Dendritic cell treated with granulocyte-macrophage colony-stimulating factor and Interleukin-4, amounts not matched to agents 40 ng/mL and 50 ng/mL, for 4 days (primary cell): ENCODE data around the gene C21orf58.
"Not testable (repeated sequence)": the region's sequence is repeated elsewhere in the genome, so short reads cannot be mapped to it uniquely, and the experiment has no call there.

ENCODE experiments used
- H3K27ac Mint-ChIP-seq: one replicate; pipeline ENCODE4 v1.8.0; 2022; ENCODE audit warnings: mild to moderate bottlenecking, mixed read lengths
- H3K27me3 Mint-ChIP-seq: one replicate; pipeline ENCODE4 v1.8.0; 2022; ENCODE audit warnings: mild to moderate bottlenecking, mixed read lengths
- H3K36me3 Mint-ChIP-seq: one replicate; pipeline ENCODE4 v1.8.0; 2022; ENCODE audit warnings: low read depth, mixed read lengths
- H3K4me1 Mint-ChIP-seq: one replicate; pipeline ENCODE4 v1.8.0; 2022; ENCODE audit warnings: low read depth, mixed read lengths
- H3K4me3 Mint-ChIP-seq: one replicate; pipeline ENCODE4 v1.8.0; 2022; ENCODE audit warnings: mild to moderate bottlenecking, moderate library complexity, mixed read lengths
- H3K9me3 Mint-ChIP-seq: one replicate; pipeline ENCODE4 v1.8.0; 2022; ENCODE audit warnings: mixed read lengths
- intact Hi-C: fragments of 100-400 bp; cut with micrococcal nuclease; formaldehyde crosslinking; loops from one replicate; pipeline ENCODE4 v1.15.0; 2022

The C21orf58 gene

DNA sequence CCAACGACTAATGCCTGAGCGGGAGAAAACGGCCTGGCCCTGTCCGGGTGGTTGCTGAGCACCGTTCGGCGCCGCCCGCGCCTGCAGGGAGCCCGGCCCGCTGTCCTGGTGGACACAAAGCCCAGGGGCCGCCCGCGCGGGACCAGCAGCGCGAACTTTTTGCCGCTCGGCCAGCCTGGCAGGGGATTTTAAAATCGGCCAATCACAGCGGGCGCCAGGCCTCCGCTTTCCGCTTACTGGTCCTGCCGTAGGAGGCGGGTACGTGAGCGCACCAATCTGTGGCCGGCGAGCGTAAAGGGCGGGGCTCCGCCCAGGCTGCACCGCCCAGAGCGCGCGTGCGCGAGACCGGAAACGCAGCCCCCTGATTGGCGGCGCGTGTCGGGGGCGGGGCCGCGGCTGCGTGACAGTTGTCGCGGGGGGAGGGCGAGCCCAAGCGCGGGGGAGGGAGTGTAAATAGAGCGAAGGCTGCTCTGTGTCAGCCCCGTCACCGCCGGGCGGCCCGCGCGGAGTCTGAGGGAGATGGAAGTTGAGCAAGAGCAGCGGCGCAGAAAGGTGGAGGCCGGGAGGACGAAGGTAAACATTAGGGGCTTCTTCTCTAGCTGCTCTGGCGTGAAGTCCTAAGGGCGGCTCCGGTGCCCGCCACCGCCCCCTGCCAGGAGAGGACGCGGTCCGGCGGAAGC is at the start of gene C21orf58, which contains the start of gene PCNT:
C21orf58 (minus strand) TSS at position 161 of the 680 bp plus-strand sequence. CDS start 1,132 bp downstream, outside the sequence.
PCNT (plus strand) TSS at position 447 of the 680 bp plus-strand sequence; CDS start at position 520, 73 bp downstream.
- peaks cover 45% of the 10 kb centered on the region for H3K4me1 Mint-ChIP-seq
- no peaks in the 10 kb centered on the region for H3K27me3 Mint-ChIP-seq
- no peaks in the 10 kb centered on the region for H3K9me3 Mint-ChIP-seq
- peak within 1 kb of the TSS; percentile 98 for H3K4me3 Mint-ChIP-seq
- H3K36me3 Mint-ChIP-seq, result peaks cover 33% of the 10 kb centered on the region
- intact Hi-C loops, result loop anchor here (1.0 to 2.0 kb wide), 3 partner anchors 38 to 135 kb away; partner anchors contain the start of genes DIP2A, LSS and YBEY
- peak within 1 kb of the TSS; percentile 98 for H3K27ac Mint-ChIP-seq

DNA sequence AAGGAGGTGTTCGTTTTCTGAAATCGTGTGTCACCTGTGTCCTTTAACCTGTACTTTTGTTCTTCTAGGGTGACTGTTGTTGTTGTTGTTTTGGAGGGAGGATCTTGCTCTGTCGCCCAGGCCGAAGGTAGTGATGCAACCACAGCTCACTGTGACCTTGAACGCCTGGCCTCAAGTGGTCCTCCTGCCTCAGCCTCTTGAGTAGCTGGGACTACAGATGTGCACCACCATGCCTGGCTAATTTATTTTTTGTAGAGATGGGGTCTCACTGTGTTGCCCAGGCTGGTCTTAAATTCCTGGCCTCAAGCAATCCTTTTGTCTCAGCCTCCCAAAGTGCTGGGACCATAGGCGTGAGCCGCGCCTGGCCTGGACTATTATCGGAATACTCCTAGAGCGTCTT is 49.3 kb upstream of the C21orf58 start:
- Mint-ChIP-seq H3K4me1 (peaks cover 22% of the 10 kb centered on the region), H3K36me3 (peaks cover 83% of the 10 kb centered on the region)
- intact Hi-C loops, H3K27ac Mint-ChIP-seq, H3K4me3 Mint-ChIP-seq, H3K27me3 Mint-ChIP-seq, H3K9me3 Mint-ChIP-seq: not testable (repeated sequence)

DNA sequence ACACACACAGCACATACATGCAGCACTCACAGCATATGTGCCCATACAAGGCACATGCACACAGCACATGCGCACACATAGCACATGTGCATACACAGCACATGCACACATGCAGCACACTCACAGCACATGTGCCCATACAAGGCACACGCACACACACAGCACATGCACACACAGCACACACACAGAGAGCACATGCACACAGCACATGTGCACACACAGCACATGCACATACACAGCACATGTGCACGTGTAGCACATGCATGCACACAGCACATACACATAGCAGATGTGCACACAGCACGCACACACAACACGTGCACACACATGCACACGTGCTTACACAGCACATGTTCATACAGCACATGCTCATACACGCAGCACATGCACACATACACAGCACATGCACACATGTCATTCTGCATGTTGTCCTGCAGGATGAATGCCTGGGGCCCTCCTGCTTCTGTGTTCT is 48.4 kb upstream of the C21orf58 start:
- Mint-ChIP-seq H3K4me3 (no peak overlapping the region), H3K27ac (no peak overlapping the region), H3K36me3 (peaks cover 83% of the 10 kb centered on the region), H3K27me3 (no peaks in the 10 kb centered on the region), H3K9me3 (no peaks in the 10 kb centered on the region), H3K4me1 (peaks cover 22% of the 10 kb centered on the region)
- intact Hi-C loops, result no loop called here

DNA sequence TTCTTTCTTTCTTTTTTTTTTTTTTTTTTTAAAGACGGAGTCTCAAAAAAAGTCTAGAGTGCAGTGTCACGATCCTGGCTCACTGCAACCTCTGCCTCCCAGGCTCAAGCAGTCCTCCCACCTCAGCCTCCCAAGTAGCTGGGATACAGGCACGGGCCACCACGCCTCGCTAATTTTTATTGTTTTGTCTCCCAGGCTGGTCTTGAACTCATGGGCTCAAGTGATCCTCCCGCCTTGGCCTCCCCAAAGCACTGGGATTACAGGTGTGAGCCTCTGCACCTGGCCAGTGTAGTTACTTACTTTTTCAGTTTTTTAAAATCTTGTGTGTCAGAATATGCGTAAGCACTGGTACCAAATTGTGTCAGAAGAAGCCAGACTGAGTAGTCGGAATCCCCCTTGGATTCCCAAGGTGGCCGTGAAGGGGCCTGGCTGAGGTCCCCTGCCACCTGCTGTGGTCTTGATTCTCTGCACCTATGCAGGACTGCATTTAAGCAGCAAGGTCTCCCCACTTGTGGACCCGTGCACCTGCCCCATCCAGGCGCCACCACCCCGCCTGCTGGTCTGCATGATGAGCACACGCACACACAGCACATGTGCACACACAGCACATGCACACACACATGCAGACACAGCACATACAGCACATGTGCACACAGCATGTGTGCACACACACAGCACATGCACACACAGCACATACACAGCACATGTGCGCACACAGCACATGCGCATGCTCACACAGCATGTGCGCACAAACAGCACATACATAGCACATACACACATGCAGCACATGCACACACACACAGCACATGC is 47.7 kb upstream of the C21orf58 start:
- Mint-ChIP-seq H3K4me3 (no peak overlapping the region), H3K27ac (no peak overlapping the region), H3K36me3 (peaks cover 83% of the 10 kb centered on the region), H3K27me3 (no peaks in the 10 kb centered on the region), H3K4me1 (peaks cover 22% of the 10 kb centered on the region), H3K9me3 (no peaks in the 10 kb centered on the region)
- intact Hi-C loops, result no loop called here

DNA sequence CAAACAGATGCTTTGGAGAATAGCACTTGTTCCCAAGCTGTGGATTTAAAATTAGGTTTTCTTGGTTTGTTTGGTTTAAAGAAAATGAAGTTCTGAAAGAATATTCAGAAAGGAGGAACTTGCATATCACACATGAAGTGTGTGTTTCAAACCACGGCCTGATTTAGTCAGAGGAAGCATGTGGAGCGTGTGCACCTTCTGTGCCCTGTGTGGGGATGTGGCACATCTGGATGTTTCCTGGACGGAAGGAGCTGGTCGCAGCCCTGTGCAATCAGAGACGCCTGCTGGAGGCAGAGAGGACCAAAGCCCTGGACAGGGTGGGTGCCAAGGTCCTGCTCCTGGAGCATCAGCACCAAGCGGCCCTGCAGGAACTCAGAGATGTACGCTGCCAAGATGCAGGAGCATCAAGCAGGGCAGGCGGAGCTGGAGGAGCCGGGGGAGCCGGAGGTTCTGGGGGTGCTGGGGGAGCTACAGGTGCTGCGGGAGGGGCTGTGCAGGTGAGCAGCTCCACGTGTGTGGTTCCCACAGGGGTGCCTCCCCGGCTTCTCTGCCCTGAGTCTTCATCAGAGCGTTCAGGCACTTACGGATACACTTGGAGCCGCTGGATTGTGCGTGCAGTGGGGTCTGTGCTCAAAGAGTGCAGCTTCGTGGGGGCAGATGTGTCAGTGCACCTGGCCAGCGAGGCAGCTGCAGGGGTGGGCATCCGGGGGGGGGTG is 46.0 kb upstream of the C21orf58 start:
- Mint-ChIP-seq H3K27me3 (no peaks in the 10 kb centered on the region), H3K4me3 (no peak overlapping the region), H3K9me3 (no peaks in the 10 kb centered on the region), H3K36me3 (peaks cover 83% of the 10 kb centered on the region), H3K4me1 (peaks cover 22% of the 10 kb centered on the region), H3K27ac (peak overlapping the region; percentile 68)
- intact Hi-C loops, result no loop called here

DNA sequence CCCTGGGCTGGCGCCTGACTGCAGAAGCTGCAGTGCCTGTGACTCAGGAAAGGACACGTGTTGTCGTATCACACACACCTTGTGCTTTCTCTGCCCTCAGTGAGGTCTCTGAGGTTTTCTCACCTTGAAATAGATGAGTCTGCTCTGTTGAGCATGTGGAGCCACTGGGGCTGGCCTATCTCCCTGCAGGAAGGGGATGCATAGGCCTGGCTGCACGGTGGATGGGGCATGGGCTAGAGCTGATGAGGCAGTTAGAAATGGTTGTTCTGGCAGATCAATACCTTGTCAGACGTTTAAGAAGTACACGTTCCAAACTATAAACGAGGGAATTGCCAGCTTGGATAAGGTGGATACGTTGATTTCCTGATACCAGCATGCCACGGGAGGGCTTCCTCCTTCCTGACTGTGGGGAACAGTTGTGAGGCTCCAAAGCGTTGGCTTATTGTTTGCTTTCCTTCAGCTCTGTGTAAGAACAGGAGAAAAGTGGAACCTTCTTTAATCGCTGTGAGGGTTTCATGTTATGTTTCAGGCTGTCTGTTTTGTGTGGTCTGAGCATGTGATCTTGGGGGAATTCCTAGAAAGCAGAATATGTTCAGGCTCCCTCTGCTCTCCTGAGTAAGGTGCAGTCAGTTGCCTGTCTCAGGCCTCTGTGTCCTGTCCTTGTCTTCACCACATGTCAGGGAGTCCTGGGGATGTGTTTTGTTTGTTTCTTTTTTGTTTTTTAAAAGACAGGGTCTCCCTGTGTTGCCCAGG is 45.0 kb upstream of the C21orf58 start:
- Mint-ChIP-seq H3K4me1 (peaks cover 22% of the 10 kb centered on the region), H3K9me3 (no peaks in the 10 kb centered on the region), H3K27me3 (no peaks in the 10 kb centered on the region), H3K36me3 (peaks cover 84% of the 10 kb centered on the region), H3K4me3 (no peak overlapping the region), H3K27ac (peak overlapping the region; percentile 68)
- intact Hi-C loops, result no loop called here

DNA sequence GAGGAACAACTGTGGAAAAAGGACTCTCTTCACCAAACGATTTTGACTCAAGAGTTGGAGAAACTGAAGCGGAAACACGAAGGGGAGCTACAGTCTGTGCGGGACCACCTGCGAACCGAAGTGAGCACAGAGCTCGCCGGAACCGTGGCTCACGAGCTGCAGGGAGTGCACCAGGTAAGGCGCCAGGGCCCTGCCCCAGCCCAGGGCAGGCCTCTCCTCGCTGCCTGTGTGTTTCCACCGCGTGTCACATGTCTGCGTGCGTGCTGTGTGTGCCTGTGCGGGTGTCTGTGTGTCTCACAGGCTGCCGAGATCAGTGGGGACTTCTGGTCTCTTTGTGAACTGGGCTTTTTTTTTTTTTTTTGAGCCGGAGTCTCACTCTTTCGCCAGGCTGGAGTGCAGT is 43.3 kb upstream of the C21orf58 start:
- no peaks in the 10 kb centered on the region for H3K9me3 Mint-ChIP-seq
- no peaks in the 10 kb centered on the region for H3K27me3 Mint-ChIP-seq
- H3K36me3 Mint-ChIP-seq, result peaks cover 89% of the 10 kb centered on the region
- peaks cover 22% of the 10 kb centered on the region for H3K4me1 Mint-ChIP-seq
- intact Hi-C loops, result no loop called here
- no peak overlapping the region for H3K4me3 Mint-ChIP-seq
- H3K27ac Mint-ChIP-seq, result no peak overlapping the region

DNA sequence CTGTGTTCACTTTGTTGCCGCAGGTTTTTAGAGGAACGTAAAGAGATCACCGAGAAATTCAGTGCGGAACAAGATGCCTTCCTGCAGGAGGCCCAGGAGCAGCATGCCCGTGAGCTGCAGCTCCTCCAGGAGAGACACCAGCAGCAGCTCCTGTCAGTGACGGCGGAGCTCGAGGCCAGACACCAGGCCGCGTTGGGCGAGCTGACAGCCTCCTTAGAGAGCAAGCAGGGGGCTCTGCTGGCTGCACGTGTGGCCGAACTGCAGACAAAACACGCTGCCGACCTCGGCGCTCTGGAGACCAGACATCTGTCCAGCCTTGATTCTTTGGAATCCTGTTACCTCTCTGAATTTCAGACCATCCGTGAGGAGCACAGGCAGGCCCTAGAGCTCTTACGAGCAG is 42.9 kb upstream of the C21orf58 start:
- H3K36me3 Mint-ChIP-seq, result peaks cover 89% of the 10 kb centered on the region
- intact Hi-C loops, result no loop called here
- no peak overlapping the region for H3K4me3 Mint-ChIP-seq
- no peak overlapping the region for H3K27ac Mint-ChIP-seq
- peaks cover 22% of the 10 kb centered on the region for H3K4me1 Mint-ChIP-seq
- H3K27me3 Mint-ChIP-seq, result no peaks in the 10 kb centered on the region
- H3K9me3 Mint-ChIP-seq, result no peaks in the 10 kb centered on the region

DNA sequence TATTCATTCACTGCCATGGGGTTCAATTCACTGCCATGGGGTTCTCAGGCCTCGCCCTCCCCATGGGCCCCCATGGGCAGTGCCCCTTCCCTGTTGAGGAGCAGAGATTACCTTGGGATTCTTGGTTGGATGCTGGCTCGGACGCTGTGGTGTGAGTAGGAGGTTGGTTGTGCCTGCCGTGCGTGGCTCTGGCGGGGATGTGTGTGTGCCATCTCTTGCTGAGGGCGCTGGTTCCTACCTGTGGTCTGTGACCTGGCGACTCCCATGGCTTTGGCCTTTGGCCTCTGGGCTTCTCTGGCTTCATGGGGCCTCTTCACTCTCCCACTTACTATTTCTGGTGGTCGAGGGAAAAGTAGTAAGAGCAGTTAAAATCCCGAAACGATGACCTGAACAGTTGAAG is 42.4 kb upstream of the C21orf58 start:
- Mint-ChIP-seq H3K4me1 (peaks cover 22% of the 10 kb centered on the region), H3K9me3 (no peaks in the 10 kb centered on the region), H3K36me3 (peaks cover 90% of the 10 kb centered on the region), H3K4me3 (no peak overlapping the region), H3K27ac (no peak overlapping the region), H3K27me3 (no peaks in the 10 kb centered on the region)
- intact Hi-C loops, result no loop called here

DNA sequence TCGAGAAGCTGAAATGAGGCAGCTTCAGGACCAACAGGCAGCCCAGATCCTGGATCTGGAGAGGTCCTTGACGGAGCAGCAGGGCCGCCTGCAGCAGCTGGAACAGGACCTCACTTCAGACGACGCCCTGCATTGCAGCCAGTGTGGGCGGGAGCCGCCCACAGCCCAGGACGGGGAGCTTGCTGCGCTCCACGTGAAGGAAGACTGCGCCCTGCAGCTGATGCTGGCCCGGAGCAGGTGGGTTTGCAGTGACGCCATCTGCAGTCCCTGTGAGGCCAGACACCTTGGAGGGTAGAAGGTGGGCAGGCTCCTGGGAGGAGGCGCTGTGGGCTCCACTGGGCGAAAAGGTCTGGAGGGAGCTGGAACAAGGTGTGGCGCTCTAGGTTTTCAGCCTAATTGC is 40.0 kb upstream of the C21orf58 start:
- no peak overlapping the region for H3K27ac Mint-ChIP-seq
- H3K4me3 Mint-ChIP-seq, result no peak overlapping the region
- intact Hi-C loops, result no loop called here
- H3K36me3 Mint-ChIP-seq, result peaks cover 98% of the 10 kb centered on the region
- H3K9me3 Mint-ChIP-seq, result no peaks in the 10 kb centered on the region
- peaks cover 4% of the 10 kb centered on the region for H3K4me1 Mint-ChIP-seq
- H3K27me3 Mint-ChIP-seq, result no peaks in the 10 kb centered on the region

DNA sequence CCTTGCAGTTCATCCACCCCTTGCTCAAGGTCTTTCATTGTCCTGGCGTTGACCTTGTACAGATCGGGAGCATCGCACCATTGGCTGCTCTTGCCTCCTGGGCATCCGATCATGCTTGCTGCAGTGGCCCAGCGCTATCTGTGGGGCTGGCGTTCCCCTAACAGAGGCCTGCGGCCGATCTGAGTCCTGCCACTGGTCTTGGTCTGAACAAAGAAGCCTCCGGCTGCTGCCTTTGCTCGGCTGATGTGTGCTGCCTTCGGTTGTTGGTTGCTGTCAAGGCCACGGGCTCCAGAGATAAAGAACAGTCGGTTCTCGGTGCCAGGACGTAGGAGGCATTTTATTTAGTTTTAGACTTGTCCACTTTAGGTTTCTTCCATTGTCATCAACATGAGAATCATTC is 39.3 kb upstream of the C21orf58 start:
- Mint-ChIP-seq H3K27ac (no peak overlapping the region), H3K36me3 (peaks cover 100% of the 10 kb centered on the region), H3K4me3 (no peak overlapping the region), H3K9me3 (no peaks in the 10 kb centered on the region), H3K27me3 (no peaks in the 10 kb centered on the region), H3K4me1 (no peaks in the 10 kb centered on the region)
- intact Hi-C loops, result no loop called here

DNA sequence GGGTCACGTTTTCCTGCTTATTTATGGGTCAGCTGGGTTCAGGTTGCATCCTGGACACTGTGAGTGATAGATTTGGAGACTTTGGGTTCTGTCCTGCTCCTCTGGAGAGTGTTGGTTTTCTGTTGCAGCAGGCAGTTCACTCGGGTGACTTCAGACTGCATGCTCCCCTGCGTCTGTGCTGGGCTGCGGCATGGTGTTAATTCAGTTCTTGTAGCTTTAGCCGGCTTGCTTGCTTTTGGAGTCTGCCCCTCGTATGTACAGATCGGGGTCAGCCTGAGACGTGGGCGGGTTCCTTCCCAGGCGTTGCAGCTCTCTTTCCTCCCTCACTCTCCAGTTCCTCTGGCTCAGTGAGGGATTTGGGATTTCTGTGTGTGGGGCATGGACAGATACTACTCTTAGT is 38.3 kb upstream of the C21orf58 start:
- H3K36me3 Mint-ChIP-seq, result peaks cover 100% of the 10 kb centered on the region
- H3K27ac Mint-ChIP-seq, result no peak overlapping the region
- H3K27me3 Mint-ChIP-seq, result no peaks in the 10 kb centered on the region
- no peak overlapping the region for H3K4me3 Mint-ChIP-seq
- intact Hi-C loops, result no loop called here
- no peaks in the 10 kb centered on the region for H3K9me3 Mint-ChIP-seq
- H3K4me1 Mint-ChIP-seq, result no peaks in the 10 kb centered on the region

DNA sequence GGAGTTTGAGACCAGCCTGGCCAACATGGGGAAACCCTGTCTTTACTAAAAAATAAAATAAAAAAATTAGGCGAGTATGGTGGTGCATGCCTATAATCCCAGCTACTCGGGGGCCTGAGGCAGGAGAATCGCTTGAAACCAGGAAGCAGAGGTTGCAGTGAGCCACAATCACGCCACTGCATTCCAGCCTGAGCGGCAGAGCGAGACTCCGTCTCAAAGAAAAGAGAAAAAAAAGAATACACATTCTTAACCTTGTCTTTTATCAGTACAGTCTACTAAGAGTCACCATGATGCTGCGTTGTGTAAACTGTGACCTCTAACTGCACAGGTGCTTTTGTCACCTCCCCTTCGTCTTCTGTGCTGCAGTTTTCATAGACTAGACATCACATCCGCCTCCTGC is 37.5 kb upstream of the C21orf58 start:
- H3K9me3 Mint-ChIP-seq, result no peaks in the 10 kb centered on the region
- no peaks in the 10 kb centered on the region for H3K27me3 Mint-ChIP-seq
- intact Hi-C loops, result no loop called here
- no peaks in the 10 kb centered on the region for H3K4me1 Mint-ChIP-seq
- H3K27ac Mint-ChIP-seq, result no peak overlapping the region
- H3K36me3 Mint-ChIP-seq, result peaks cover 100% of the 10 kb centered on the region
- no peak overlapping the region for H3K4me3 Mint-ChIP-seq
